GM23338 (cell line): ENCODE results near the gene ADAMTSL2. TPM values are rescaled to one million over a fixed set of nuclear protein-coding genes. Genes with fewer than 3 reads are reported as not detected.

Experiments used
- ATAC-seq: fragments of 200-7000 bp; cut with Tn5 transposase; 3 replicates; pipeline ENCODE4 v1.9.1; 2020
- DNase-seq: peaks from one replicate; pipeline ENCODE4 v3.0.0-alpha.2; 2015; ENCODE audit warnings: low spot score
- H2AFZ ChIP-seq: fragments of 200-600 bp; sonication (generic); 2 replicates; pipeline ENCODE4 v1.8.0; 2016; ENCODE audit warnings: antibody characterized with exemption, mild to moderate bottlenecking, moderate library complexity
- H3F3A ChIP-seq: fragments of 200-600 bp; sonication (generic); replicated peaks from 2 replicates; pipeline ENCODE4 v1.8.0; 2017; ENCODE audit warnings: antibody characterized with exemption, mixed run types, low read depth
- H3K27ac ChIP-seq: fragments of 200-600 bp; sonication (generic); 2 replicates; pipeline ENCODE4 v1.6.1; 2016; ENCODE audit warnings: low read depth
- H3K27me3 ChIP-seq: fragments of 200-600 bp; sonication (generic); 2 replicates; pipeline ENCODE4 v1.8.0; 2016; ENCODE audit warnings: mild to moderate bottlenecking, mixed run types, moderate library complexity; ENCODE audit not compliant: insufficient read depth
- H3K36me3 ChIP-seq: fragments of 200-600 bp; sonication (generic); 2 replicates; pipeline ENCODE4 v1.8.0; 2016; ENCODE audit warnings: mild to moderate bottlenecking; ENCODE audit not compliant: insufficient read depth
- H3K4me1 ChIP-seq: fragments of 200-600 bp; sonication (generic); 2 replicates; pipeline ENCODE4 v1.8.0; 2016; ENCODE audit warnings: mild to moderate bottlenecking, moderate library complexity; ENCODE audit not compliant: insufficient read depth
- H3K4me2 ChIP-seq: fragments of 200-600 bp; sonication (generic); 2 replicates; pipeline ENCODE4 v1.7.1; 2017; ENCODE audit warnings: mixed run types
- H3K4me3 ChIP-seq: fragments of 200-600 bp; sonication (generic); 2 replicates; pipeline ENCODE4 v1.6.1; 2016; ENCODE audit warnings: mixed run types
- H3K79me2 ChIP-seq: fragments of 200-600 bp; sonication (generic); replicated peaks from 2 replicates; pipeline ENCODE4 v1.8.0; 2017; ENCODE audit warnings: mild to moderate bottlenecking; ENCODE audit not compliant: insufficient read depth
- H3K9me2 ChIP-seq: fragments of 200-600 bp; sonication (generic); 2 replicates; pipeline ENCODE4 v1.8.0; 2017; ENCODE audit not compliant: insufficient read depth
- H4K20me1 ChIP-seq: fragments of 200-600 bp; sonication (generic); replicated peaks from 2 replicates; pipeline ENCODE4 v1.8.0; 2017; ENCODE audit warnings: mild to moderate bottlenecking; ENCODE audit not compliant: insufficient read depth
- H3K27ac Mint-ChIP-seq: 2 replicates; pipeline ENCODE4 v1.8.0; 2020; ENCODE audit warnings: inconsistent platforms, mild to moderate bottlenecking, moderate library complexity, mixed read lengths
- H3K27me3 Mint-ChIP-seq: 3 replicates; pipeline ENCODE4 v1.8.0; 2022; ENCODE audit warnings: low read depth, mild to moderate bottlenecking, moderate library complexity, mixed read lengths, inconsistent platforms; ENCODE audit not compliant: insufficient read depth, poor library complexity
- H3K36me3 Mint-ChIP-seq: 3 replicates; pipeline ENCODE4 v1.8.0; 2021; ENCODE audit warnings: low read depth, mild to moderate bottlenecking, inconsistent platforms, moderate library complexity, mixed read lengths
- H3K4me1 Mint-ChIP-seq: 3 replicates; pipeline ENCODE4 v1.8.0; 2020; ENCODE audit warnings: mild to moderate bottlenecking, inconsistent platforms, mixed read lengths
- H3K4me3 Mint-ChIP-seq: 3 replicates; pipeline ENCODE4 v1.8.0; 2021; ENCODE audit warnings: moderate library complexity, mild to moderate bottlenecking, inconsistent platforms, mixed read lengths
- H3K9me3 Mint-ChIP-seq: 3 replicates; pipeline ENCODE4 v1.8.0; 2020; ENCODE audit warnings: moderate library complexity, mild to moderate bottlenecking, inconsistent platforms, mixed read lengths
- CREB1 ChIP-seq: fragments of 250-450 bp; sonication (Bioruptor Pico); IDR thresholded peaks from 2 replicates; pipeline ENCODE4 v1.5.0; 2020; ENCODE audit warnings: low read depth, mild to moderate bottlenecking, moderate library complexity
- EZH2 ChIP-seq: fragments of 200-600 bp; sonication (generic); IDR thresholded peaks from one replicate; pipeline ENCODE4 v1.8.0; 2017; ENCODE audit warnings: antibody characterized with exemption, mild to moderate bottlenecking, low read depth; ENCODE audit not compliant: unreplicated experiment
- EZH2phosphoT487 ChIP-seq: fragments of 200-600 bp; sonication (generic); IDR thresholded peaks from one replicate; pipeline ENCODE4 v1.8.1; 2018; ENCODE audit warnings: antibody characterized with exemption; ENCODE audit not compliant: unreplicated experiment
- JUNB ChIP-seq: IDR thresholded peaks from one replicate; pipeline ENCODE4 v1.6.1; 2016; ENCODE audit warnings: antibody characterized with exemption; ENCODE audit not compliant: unreplicated experiment
- NANOG ChIP-seq: IDR thresholded peaks from 2 replicates; pipeline ENCODE4 v1.6.1; 2016; ENCODE audit warnings: antibody characterized with exemption, borderline replicate concordance
- POLR2AphosphoS5 ChIP-seq: IDR thresholded peaks from 2 replicates; pipeline ENCODE4 v1.6.1; 2016; ENCODE audit warnings: antibody characterized with exemption, low read depth
- ZNF331 ChIP-seq: fragments of 250-450 bp; sonication (Bioruptor Pico); IDR thresholded peaks from 2 replicates; pipeline ENCODE4 v1.5.0; 2020; ENCODE audit warnings: low read depth, mild to moderate bottlenecking, moderate library complexity
- polyA plus RNA-seq: library from polyadenylated mRNA; unstranded; fragments of >200 nt; fragmentation: Nextera tagmentation; extraction: Ambion mirVana; gene quantifications from 2 replicates; pipeline ENCODE4 v1.2.1, GENCODE V29; 2016
- total RNA-seq: library from RNA; depleted of rRNA; stranded (reverse); fragments of >200 nt; shearing (Covaris generic); gene quantifications from 2 replicates; pipeline ENCODE4 v1.2.3, GENCODE V29; 2014
- TF ChIP-seq, protein P1 (sequence below): IDR thresholded peaks from 2 replicates; pipeline ENCODE4 v1.6.1; 2016; ENCODE audit warnings: antibody characterized with exemption
- TF ChIP-seq, protein P2 (sequence below): fragments of 250-450 bp; sonication (Bioruptor Pico); IDR thresholded peaks from 2 replicates; pipeline ENCODE4 v1.5.0; 2020; ENCODE audit warnings: mild to moderate bottlenecking, moderate library complexity
- TF ChIP-seq, protein P3 (sequence below): IDR thresholded peaks from one replicate; pipeline ENCODE4 v1.6.1; 2018; ENCODE audit warnings: antibody characterized with exemption; ENCODE audit not compliant: unreplicated experiment

ADAMTSL2 gene
- total and polyA plus RNA-seq, 2 experiments from 2014 or later = 0.15 to 0.66 TPM

DNA sequence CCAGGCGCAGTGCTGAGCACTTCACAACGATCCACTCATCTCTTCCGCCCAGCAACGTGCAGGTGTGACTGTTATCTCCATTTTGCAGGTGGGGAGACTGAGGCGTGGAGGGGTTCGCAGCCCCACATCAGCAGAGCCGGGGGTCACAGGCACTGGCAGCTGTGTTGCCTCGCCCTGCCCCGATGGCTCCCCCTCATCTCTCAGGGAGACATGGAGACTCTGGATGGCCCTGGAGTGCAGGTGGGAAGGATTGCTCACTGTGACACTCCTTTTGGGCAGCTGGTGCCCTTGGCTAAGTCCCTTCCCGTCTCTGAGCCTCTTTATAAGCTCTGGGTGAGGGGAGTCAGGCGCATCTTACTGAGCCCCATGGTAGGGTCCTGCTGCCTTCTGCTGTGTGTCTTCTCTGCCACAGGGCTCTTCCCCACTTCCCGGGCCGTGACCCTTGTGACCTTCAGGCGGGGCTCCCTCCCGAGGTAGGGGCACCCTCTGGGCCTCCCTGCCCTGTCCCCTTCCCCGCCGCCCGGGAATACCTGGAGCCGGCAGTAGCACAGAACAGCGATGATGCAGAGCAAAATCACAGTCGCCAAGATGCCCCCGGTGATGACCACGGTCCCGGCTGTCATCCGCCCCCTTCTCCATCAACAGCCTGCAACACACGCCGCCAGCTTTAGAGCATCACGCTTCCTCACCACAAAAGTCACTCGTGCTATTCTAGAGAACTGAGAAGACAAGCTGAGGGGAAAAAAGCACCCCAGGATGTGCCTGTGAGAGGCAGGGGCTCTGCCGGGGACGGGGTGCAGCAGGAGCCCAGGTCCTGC lies 45.3 kb downstream of the ADAMTSL2 start:
- Histone ChIP-seq H4K20me1 (no peaks in the 10 kb centered on the region), H3F3A (no peaks in the 10 kb centered on the region; the same call in 1 of the 2 replicates), H3K36me3 (no peaks in the 10 kb centered on the region), H3K4me3 (no peak overlapping the region), H3K27me3 (no peaks in the 10 kb centered on the region), H2AFZ (no peak overlapping the region), H3K9me2 (no peaks in the 10 kb centered on the region), H3K4me1 (peaks cover under 1% of the 10 kb centered on the region; the same call in 1 of the 2 replicates), H3K4me2 (no peak overlapping the region), H3K79me2 (no peaks in the 10 kb centered on the region), H3K27ac (no peak overlapping the region)
- no peak overlapping the region for H3K27ac Mint-ChIP-seq
- no peak for DNase-seq
- peaks cover 48% of the 10 kb centered on the region for H3K4me1 Mint-ChIP-seq
- H3K4me3 Mint-ChIP-seq = no peak overlapping the region
- TF ChIP-seq EZH2 (no peak), POLR2AphosphoS5 (no peak)
- no peak for ATAC-seq
- H3K27me3 Mint-ChIP-seq = peaks cover 18% of the 10 kb centered on the region
- no peaks in the 10 kb centered on the region for H3K9me3 Mint-ChIP-seq
- H3K36me3 Mint-ChIP-seq = no peaks in the 10 kb centered on the region; the same call in 2 of the 3 replicates

DNA sequence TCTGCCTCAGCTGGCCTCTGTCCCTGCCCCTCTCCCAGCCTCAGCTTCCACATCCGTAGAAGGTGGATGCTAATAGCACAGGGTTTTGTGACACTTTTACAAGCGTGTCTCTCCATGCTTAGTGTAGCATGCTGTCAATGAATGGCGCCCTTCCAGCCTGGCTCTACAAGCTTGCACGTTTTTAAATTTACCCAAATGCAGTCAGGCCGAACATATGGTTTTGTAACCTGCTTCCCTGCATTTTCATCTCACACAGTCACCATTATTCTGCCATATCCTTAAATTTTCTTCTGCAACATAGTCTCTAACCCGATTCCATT lies 45.9 kb downstream of the ADAMTSL2 start:
- Histone ChIP-seq H3K4me1 (peaks cover 6% of the 10 kb centered on the region), H3K4me2 (no peak overlapping the region), H3K4me3 (no peak overlapping the region), H4K20me1 (no peaks in the 10 kb centered on the region), H3F3A (no peaks in the 10 kb centered on the region; the same call in 1 of the 2 replicates), H3K36me3 (no peaks in the 10 kb centered on the region), H2AFZ (no peak overlapping the region), H3K27ac (no peak overlapping the region), H3K27me3 (no peaks in the 10 kb centered on the region), H3K9me2 (no peaks in the 10 kb centered on the region), H3K79me2 (no peaks in the 10 kb centered on the region)
- peaks cover 19% of the 10 kb centered on the region for H3K27me3 Mint-ChIP-seq
- no peak overlapping the region for H3K4me3 Mint-ChIP-seq
- no peaks in the 10 kb centered on the region for H3K9me3 Mint-ChIP-seq
- no peaks in the 10 kb centered on the region; the same call in 2 of the 3 replicates for H3K36me3 Mint-ChIP-seq
- H3K4me1 Mint-ChIP-seq = peaks cover 54% of the 10 kb centered on the region
- H3K27ac Mint-ChIP-seq = no peak overlapping the region
- DNase-seq (no peak), ATAC-seq (no peak)
- TF ChIP-seq JUNB (no peak), CREB1 (CRISPR knock-in tag) (no peak), EZH2phosphoT487 (no peak), ZNF331 (CRISPR knock-in tag) (no peak), NANOG (no peak), EZH2 (no peak), POLR2AphosphoS5 (no peak)
- TF ChIP-seq, protein P1, sequence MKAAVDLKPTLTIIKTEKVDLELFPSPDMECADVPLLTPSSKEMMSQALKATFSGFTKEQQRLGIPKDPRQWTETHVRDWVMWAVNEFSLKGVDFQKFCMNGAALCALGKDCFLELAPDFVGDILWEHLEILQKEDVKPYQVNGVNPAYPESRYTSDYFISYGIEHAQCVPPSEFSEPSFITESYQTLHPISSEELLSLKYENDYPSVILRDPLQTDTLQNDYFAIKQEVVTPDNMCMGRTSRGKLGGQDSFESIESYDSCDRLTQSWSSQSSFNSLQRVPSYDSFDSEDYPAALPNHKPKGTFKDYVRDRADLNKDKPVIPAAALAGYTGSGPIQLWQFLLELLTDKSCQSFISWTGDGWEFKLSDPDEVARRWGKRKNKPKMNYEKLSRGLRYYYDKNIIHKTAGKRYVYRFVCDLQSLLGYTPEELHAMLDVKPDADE = no peak
- TF ChIP-seq, protein P2, sequence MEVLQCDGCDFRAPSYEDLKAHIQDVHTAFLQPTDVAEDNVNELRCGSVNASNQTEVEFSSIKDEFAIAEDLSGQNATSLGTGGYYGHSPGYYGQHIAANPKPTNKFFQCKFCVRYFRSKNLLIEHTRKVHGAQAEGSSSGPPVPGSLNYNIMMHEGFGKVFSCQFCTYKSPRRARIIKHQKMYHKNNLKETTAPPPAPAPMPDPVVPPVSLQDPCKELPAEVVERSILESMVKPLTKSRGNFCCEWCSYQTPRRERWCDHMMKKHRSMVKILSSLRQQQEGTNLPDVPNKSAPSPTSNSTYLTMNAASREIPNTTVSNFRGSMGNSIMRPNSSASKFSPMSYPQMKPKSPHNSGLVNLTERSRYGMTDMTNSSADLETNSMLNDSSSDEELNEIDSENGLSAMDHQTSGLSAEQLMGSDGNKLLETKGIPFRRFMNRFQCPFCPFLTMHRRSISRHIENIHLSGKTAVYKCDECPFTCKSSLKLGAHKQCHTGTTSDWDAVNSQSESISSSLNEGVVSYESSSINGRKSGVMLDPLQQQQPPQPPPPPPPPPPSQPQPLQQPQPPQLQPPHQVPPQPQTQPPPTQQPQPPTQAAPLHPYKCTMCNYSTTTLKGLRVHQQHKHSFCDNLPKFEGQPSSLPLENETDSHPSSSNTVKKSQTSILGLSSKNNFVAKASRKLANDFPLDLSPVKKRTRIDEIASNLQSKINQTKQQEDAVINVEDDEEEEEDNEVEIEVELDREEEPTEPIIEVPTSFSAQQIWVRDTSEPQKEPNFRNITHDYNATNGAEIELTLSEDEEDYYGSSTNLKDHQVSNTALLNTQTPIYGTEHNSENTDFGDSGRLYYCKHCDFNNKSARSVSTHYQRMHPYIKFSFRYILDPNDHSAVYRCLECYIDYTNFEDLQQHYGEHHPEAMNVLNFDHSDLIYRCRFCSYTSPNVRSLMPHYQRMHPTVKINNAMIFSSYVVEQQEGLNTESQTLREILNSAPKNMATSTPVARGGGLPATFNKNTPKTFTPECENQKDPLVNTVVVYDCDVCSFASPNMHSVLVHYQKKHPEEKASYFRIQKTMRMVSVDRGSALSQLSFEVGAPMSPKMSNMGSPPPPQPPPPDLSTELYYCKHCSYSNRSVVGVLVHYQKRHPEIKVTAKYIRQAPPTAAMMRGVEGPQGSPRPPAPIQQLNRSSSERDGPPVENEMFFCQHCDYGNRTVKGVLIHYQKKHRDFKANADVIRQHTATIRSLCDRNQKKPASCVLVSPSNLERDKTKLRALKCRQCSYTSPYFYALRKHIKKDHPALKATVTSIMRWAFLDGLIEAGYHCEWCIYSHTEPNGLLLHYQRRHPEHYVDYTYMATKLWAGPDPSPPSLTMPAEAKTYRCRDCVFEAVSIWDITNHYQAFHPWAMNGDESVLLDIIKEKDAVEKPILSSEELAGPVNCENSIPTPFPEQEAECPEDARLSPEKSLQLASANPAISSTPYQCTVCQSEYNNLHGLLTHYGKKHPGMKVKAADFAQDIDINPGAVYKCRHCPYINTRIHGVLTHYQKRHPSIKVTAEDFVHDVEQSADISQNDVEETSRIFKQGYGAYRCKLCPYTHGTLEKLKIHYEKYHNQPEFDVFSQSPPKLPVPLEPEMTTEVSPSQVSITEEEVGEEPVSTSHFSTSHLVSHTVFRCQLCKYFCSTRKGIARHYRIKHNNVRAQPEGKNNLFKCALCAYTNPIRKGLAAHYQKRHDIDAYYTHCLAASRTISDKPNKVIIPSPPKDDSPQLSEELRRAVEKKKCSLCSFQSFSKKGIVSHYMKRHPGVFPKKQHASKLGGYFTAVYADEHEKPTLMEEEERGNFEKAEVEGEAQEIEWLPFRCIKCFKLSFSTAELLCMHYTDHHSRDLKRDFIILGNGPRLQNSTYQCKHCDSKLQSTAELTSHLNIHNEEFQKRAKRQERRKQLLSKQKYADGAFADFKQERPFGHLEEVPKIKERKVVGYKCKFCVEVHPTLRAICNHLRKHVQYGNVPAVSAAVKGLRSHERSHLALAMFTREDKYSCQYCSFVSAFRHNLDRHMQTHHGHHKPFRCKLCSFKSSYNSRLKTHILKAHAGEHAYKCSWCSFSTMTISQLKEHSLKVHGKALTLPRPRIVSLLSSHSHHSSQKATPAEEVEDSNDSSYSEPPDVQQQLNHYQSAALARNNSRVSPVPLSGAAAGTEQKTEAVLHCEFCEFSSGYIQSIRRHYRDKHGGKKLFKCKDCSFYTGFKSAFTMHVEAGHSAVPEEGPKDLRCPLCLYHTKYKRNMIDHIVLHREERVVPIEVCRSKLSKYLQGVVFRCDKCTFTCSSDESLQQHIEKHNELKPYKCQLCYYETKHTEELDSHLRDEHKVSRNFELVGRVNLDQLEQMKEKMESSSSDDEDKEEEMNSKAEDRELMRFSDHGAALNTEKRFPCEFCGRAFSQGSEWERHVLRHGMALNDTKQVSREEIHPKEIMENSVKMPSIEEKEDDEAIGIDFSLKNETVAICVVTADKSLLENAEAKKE (CRISPR knock-in tag) = no peak
- TF ChIP-seq, protein P3, sequence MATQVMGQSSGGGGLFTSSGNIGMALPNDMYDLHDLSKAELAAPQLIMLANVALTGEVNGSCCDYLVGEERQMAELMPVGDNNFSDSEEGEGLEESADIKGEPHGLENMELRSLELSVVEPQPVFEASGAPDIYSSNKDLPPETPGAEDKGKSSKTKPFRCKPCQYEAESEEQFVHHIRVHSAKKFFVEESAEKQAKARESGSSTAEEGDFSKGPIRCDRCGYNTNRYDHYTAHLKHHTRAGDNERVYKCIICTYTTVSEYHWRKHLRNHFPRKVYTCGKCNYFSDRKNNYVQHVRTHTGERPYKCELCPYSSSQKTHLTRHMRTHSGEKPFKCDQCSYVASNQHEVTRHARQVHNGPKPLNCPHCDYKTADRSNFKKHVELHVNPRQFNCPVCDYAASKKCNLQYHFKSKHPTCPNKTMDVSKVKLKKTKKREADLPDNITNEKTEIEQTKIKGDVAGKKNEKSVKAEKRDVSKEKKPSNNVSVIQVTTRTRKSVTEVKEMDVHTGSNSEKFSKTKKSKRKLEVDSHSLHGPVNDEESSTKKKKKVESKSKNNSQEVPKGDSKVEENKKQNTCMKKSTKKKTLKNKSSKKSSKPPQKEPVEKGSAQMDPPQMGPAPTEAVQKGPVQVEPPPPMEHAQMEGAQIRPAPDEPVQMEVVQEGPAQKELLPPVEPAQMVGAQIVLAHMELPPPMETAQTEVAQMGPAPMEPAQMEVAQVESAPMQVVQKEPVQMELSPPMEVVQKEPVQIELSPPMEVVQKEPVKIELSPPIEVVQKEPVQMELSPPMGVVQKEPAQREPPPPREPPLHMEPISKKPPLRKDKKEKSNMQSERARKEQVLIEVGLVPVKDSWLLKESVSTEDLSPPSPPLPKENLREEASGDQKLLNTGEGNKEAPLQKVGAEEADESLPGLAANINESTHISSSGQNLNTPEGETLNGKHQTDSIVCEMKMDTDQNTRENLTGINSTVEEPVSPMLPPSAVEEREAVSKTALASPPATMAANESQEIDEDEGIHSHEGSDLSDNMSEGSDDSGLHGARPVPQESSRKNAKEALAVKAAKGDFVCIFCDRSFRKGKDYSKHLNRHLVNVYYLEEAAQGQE = no peak
